Measurements from ENCODE around the gene MBNL1.

- TF ChIP-seq POLR2A (IDR thresholded peaks at IDR 0.05) = no peak
- TF ChIP-seq CTCF (IDR thresholded peaks at IDR 0.05) = no peak
Observed at GRCh38 chr3:152391671-152392070, 122.9 kb downstream of the MBNL1 start.

Measured in tibial nerve (tissue), 3 donors.